Vagina (tissue), 2 donors: ENCODE data around the gene PCBP3. TPM values are rescaled to one million over a fixed set of nuclear protein-coding genes. Genes with fewer than 3 reads are reported as not detected.

Experiments used
- DNase-seq, 2 donors: peaks; one replicate each; pipeline ENCODE4 v3.0.0-alpha.2; 2017; ENCODE audit errors: extremely low spot score in 2 of 2
- H3K27ac ChIP-seq: fragments of 200-600 bp; sonication (generic); one replicate; pipeline ENCODE4 v1.5.1; 2019
- H3K27me3 ChIP-seq: fragments of 200-600 bp; sonication (generic); one replicate; pipeline ENCODE4 v1.5.1; 2019
- H3K36me3 ChIP-seq, 2 donors: fragments of 200-600 bp; sonication (generic); one replicate each; pipeline ENCODE4 v1.5.1; 2017 to 2019
- H3K4me1 ChIP-seq: fragments of 200-600 bp; sonication (generic); one replicate; pipeline ENCODE4 v1.5.1; 2019
- H3K4me3 ChIP-seq, 2 donors: fragments of 200-600 bp; sonication (generic); 1 replicate in 1 of 2; 2 replicates in 1 of 2; pipeline ENCODE4 v1.5.1; 2016 to 2019
- H3K9me3 ChIP-seq: fragments of 200-600 bp; sonication (generic); one replicate; pipeline ENCODE4 v1.5.1; 2019
- POLR2A ChIP-seq, 2 donors: fragments of 450-650 bp; IDR thresholded peaks; one replicate each; pipeline ENCODE4 v1.6.1; 2017; ENCODE audit warnings: antibody characterized with exemption in 2 of 2, mild to moderate bottlenecking in 2 of 2, moderate library complexity in 2 of 2
- POLR2AphosphoS5 ChIP-seq, 2 donors: sonication (generic); formaldehyde crosslinking; IDR thresholded peaks; one replicate each; pipeline ENCODE4 v1.9.0; 2017; ENCODE audit warnings: antibody characterized with exemption in 2 of 2, mild to moderate bottlenecking in 2 of 2, low read depth in 1 of 2; ENCODE audit not compliant: insufficient read depth in 1 of 2
- intact Hi-C: fragments of 100-400 bp; cut with DNase I; formaldehyde crosslinking; loops from one replicate; pipeline ENCODE4 v1.15.1; 2023
- total RNA-seq: library from RNA; depleted of rRNA; stranded (reverse); fragments of >200 nt; gene quantifications from one replicate; pipeline ENCODE4 v1.2.3, GENCODE V29; 2016
- TF ChIP-seq, protein P1 (sequence below), 3 experiments: fragments of 450-650 bp in 2 of 3; fragments of 200-600 bp in 1 of 3; sonication (generic) in 1 of 3; IDR thresholded peaks; one replicate each; pipeline ENCODE4 v1.5.1; 2017 to 2019; ENCODE audit warnings: antibody characterized with exemption in 3 of 3, mild to moderate bottlenecking in 2 of 3, moderate library complexity in 2 of 3

PCBP3 gene
- total RNA-seq, 1 donor from 2014 or later: 4.9 TPM

- Histone ChIP-seq H3K27ac (no peak overlapping the region), H3K4me1 (peaks cover 14% of the 10 kb centered on the region), H3K9me3 (no peaks in the 10 kb centered on the region), H3K27me3 (no peaks in the 10 kb centered on the region), H3K36me3 (no peaks in the 10 kb centered on the region), H3K4me3 (no peak overlapping the region)
- TF ChIP-seq, protein P1, sequence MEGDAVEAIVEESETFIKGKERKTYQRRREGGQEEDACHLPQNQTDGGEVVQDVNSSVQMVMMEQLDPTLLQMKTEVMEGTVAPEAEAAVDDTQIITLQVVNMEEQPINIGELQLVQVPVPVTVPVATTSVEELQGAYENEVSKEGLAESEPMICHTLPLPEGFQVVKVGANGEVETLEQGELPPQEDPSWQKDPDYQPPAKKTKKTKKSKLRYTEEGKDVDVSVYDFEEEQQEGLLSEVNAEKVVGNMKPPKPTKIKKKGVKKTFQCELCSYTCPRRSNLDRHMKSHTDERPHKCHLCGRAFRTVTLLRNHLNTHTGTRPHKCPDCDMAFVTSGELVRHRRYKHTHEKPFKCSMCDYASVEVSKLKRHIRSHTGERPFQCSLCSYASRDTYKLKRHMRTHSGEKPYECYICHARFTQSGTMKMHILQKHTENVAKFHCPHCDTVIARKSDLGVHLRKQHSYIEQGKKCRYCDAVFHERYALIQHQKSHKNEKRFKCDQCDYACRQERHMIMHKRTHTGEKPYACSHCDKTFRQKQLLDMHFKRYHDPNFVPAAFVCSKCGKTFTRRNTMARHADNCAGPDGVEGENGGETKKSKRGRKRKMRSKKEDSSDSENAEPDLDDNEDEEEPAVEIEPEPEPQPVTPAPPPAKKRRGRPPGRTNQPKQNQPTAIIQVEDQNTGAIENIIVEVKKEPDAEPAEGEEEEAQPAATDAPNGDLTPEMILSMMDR (IDR thresholded peaks at IDR 0.05): no peak
- TF ChIP-seq POLR2AphosphoS5 (IDR thresholded peaks at IDR 0.05; ENCODE audit: insufficient read depth in 1 of 2, low read depth in 1 of 2): no peak
- TF ChIP-seq POLR2A (IDR thresholded peaks at IDR 0.05): no peak
- DNase-seq: no peak
- intact Hi-C loops: no loop called here
Observed at GRCh38 chr21:45871616-45872236, 228.2 kb downstream of the PCBP3 start.

- TF ChIP-seq, protein P1 (IDR thresholded peaks at IDR 0.05): no peak
- no peak for TF ChIP-seq POLR2AphosphoS5 (IDR thresholded peaks at IDR 0.05; ENCODE audit: insufficient read depth in 1 of 2, low read depth in 1 of 2)
- no peak for TF ChIP-seq POLR2A (IDR thresholded peaks at IDR 0.05)
- H3K36me3 ChIP-seq: no peaks in the 10 kb centered on the region
- peaks cover 14% of the 10 kb centered on the region for H3K4me1 ChIP-seq
- no peaks in the 10 kb centered on the region for H3K9me3 ChIP-seq
- H3K27me3 ChIP-seq: no peaks in the 10 kb centered on the region
- no peak for DNase-seq
- intact Hi-C loops: no loop called here
- H3K4me3 ChIP-seq: no peak overlapping the region
- H3K27ac ChIP-seq: no peak overlapping the region
Observed at GRCh38 chr21:45872471-45872870, 228.9 kb downstream of the PCBP3 start.

GRCh38 chr21:45872902-45873301 lies 229.4 kb downstream of the PCBP3 start:
- Histone ChIP-seq H3K27ac (no peak overlapping the region), H3K4me3 (no peak overlapping the region), H3K9me3 (no peaks in the 10 kb centered on the region), H3K27me3 (no peaks in the 10 kb centered on the region), H3K4me1 (peaks cover 14% of the 10 kb centered on the region), H3K36me3 (no peaks in the 10 kb centered on the region)
- intact Hi-C loops: no loop called here
- no peak for DNase-seq
- TF ChIP-seq POLR2A (IDR thresholded peaks at IDR 0.05) (no peak), POLR2AphosphoS5 (IDR thresholded peaks at IDR 0.05; ENCODE audit: insufficient read depth in 1 of 2, low read depth in 1 of 2) (no peak)
- TF ChIP-seq, protein P1 (IDR thresholded peaks at IDR 0.05): no peak

- no peak for DNase-seq
- Histone ChIP-seq H3K4me1 (peaks cover 14% of the 10 kb centered on the region), H3K36me3 (no peaks in the 10 kb centered on the region), H3K4me3 (no peak overlapping the region), H3K27ac (no peak overlapping the region), H3K9me3 (no peaks in the 10 kb centered on the region), H3K27me3 (no peaks in the 10 kb centered on the region)
- TF ChIP-seq POLR2AphosphoS5 (IDR thresholded peaks at IDR 0.05; ENCODE audit: insufficient read depth in 1 of 2, low read depth in 1 of 2): no peak
- no peak for TF ChIP-seq POLR2A (IDR thresholded peaks at IDR 0.05)
- TF ChIP-seq, protein P1 (IDR thresholded peaks at IDR 0.05): no peak
- intact Hi-C loops: no loop called here
Observed at GRCh38 chr21:45873418-45873817, 229.9 kb downstream of the PCBP3 start.

GRCh38 chr21:45873866-45874265 lies 230.3 kb downstream of the PCBP3 start:
- TF ChIP-seq, protein P1 (IDR thresholded peaks at IDR 0.05): no peak
- TF ChIP-seq POLR2A (IDR thresholded peaks at IDR 0.05) (no peak), POLR2AphosphoS5 (IDR thresholded peaks at IDR 0.05; ENCODE audit: insufficient read depth in 1 of 2, low read depth in 1 of 2) (no peak)
- Histone ChIP-seq H3K27ac (no peak overlapping the region), H3K4me3 (no peak overlapping the region), H3K4me1 (peaks cover 14% of the 10 kb centered on the region), H3K27me3 (no peaks in the 10 kb centered on the region), H3K36me3 (no peaks in the 10 kb centered on the region), H3K9me3 (no peaks in the 10 kb centered on the region)
- DNase-seq: no peak
- intact Hi-C loops: no loop called here
